ENCODE data around the gene TAS1R2.
"Not testable (repeated sequence)": the region's sequence is repeated elsewhere in the genome, so short reads cannot be mapped to it uniquely, and the experiment has no call there.

The TAS1R2 gene

GRCh38 chr1:18895317-18895716 is 35.9 kb upstream of the TAS1R2 start:
- DNase-seq (ENCODE audit: extremely low read depth, insufficient read length) = no peak
- no peaks in the 10 kb centered on the region for H3K27me3 ChIP-seq (replicated peaks; ENCODE audit: control insufficient read depth, insufficient read depth, low read length)
- H3K36me3 ChIP-seq (ENCODE audit: control insufficient read depth, insufficient read depth, low read length) = peaks cover 1% of the 10 kb centered on the region
- TF ChIP-seq, protein P1, sequence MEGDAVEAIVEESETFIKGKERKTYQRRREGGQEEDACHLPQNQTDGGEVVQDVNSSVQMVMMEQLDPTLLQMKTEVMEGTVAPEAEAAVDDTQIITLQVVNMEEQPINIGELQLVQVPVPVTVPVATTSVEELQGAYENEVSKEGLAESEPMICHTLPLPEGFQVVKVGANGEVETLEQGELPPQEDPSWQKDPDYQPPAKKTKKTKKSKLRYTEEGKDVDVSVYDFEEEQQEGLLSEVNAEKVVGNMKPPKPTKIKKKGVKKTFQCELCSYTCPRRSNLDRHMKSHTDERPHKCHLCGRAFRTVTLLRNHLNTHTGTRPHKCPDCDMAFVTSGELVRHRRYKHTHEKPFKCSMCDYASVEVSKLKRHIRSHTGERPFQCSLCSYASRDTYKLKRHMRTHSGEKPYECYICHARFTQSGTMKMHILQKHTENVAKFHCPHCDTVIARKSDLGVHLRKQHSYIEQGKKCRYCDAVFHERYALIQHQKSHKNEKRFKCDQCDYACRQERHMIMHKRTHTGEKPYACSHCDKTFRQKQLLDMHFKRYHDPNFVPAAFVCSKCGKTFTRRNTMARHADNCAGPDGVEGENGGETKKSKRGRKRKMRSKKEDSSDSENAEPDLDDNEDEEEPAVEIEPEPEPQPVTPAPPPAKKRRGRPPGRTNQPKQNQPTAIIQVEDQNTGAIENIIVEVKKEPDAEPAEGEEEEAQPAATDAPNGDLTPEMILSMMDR (IDR thresholded peaks at IDR 0.05; ENCODE audit: insufficient read depth, low read length, poor library complexity, severe bottlenecking) = no peak
- no peak overlapping the region for H3K4me3 ChIP-seq (replicated peaks; ENCODE audit: low read depth, low read length)

DNA sequence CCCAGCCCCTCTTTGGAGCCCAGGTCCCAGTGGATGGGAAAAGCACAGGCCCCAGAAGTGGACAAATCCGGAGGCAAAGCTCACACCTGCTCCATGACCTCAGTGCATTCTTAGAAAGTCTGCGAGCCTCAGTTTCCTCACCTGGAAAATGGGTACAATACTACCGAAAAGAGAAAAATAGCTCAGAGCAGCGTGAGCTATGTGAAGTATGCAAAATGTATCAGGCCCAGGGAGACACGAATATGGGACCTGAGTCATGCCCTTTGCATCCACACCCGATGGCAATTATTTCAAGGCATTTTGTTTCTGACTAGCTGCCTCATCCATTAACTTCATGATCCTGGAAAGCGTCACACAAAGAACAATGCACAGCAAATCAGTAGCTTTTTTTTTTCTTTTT is 33.7 kb upstream of the TAS1R2 start:
- H3K36me3 ChIP-seq (ENCODE audit: control insufficient read depth, insufficient read depth, low read length) = peaks cover 4% of the 10 kb centered on the region
- TF ChIP-seq, protein P1 (IDR thresholded peaks at IDR 0.05; ENCODE audit: insufficient read depth, low read length, poor library complexity, severe bottlenecking) = no peak
- no peak for DNase-seq (ENCODE audit: extremely low read depth, insufficient read length)
- no peaks in the 10 kb centered on the region for H3K27me3 ChIP-seq (replicated peaks; ENCODE audit: control insufficient read depth, insufficient read depth, low read length)
- no peak overlapping the region for H3K4me3 ChIP-seq (replicated peaks; ENCODE audit: low read depth, low read length)

- not testable (repeated sequence) for H3K27me3 ChIP-seq (replicated peaks; ENCODE audit: control insufficient read depth, insufficient read depth, low read length); DNase-seq (ENCODE audit: extremely low read depth, insufficient read length); H3K36me3 ChIP-seq (ENCODE audit: control insufficient read depth, insufficient read depth, low read length); H3K4me3 ChIP-seq (replicated peaks; ENCODE audit: low read depth, low read length)
Observed at GRCh38 chr1:18891858-18892257, 32.4 kb upstream of the TAS1R2 start.

GRCh38 chr1:18891426-18891780 is 31.9 kb upstream of the TAS1R2 start:
- Histone ChIP-seq H3K4me3 (replicated peaks; ENCODE audit: low read depth, low read length) (no peak overlapping the region), H3K27me3 (replicated peaks; ENCODE audit: control insufficient read depth, insufficient read depth, low read length) (no peaks in the 10 kb centered on the region)
- TF ChIP-seq, protein P1 (IDR thresholded peaks at IDR 0.05; ENCODE audit: insufficient read depth, low read length, poor library complexity, severe bottlenecking) = no peak

DNA sequence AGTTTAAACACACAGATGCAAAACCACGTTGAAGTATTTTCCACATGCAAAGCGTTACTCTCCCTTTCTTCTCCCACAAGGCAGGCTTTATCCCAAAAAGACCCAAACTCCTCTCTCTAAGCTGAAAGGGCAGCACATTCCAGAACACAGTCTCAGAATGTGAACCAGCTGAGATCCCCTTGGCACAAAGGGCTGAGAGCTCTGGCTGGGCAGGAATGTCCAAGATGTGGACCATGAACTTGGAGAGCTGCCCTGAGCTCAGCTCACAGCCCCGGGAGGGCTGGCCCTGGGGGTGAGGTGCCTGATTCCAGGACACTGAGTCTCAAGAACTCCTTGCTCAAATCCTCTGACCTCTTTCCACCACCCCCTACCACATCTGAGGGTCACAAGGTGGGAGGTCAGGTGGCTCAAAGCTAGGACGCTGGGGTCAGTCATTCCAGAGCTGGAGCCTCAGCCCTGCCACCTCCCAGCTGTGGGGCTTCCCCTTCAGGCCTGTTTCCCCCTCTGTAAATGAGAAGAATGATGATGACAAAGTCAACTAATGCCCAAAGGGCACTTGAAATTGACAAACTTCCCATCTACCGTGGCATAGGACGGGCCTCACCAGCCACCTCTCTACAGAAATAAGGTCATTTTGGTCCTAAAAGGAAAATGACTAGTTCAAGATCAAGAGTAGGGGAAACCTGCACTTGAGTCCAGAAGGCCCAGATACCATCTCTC is 31.4 kb upstream of the TAS1R2 start:
- Histone ChIP-seq H3K4me3 (replicated peaks; ENCODE audit: low read depth, low read length) (no peak overlapping the region), H3K27me3 (replicated peaks; ENCODE audit: control insufficient read depth, insufficient read depth, low read length) (no peaks in the 10 kb centered on the region), H3K36me3 (ENCODE audit: control insufficient read depth, insufficient read depth, low read length) (peaks cover 3% of the 10 kb centered on the region)
- TF ChIP-seq, protein P1 (IDR thresholded peaks at IDR 0.05; ENCODE audit: insufficient read depth, low read length, poor library complexity, severe bottlenecking) = no peak
- no peak for DNase-seq (ENCODE audit: extremely low read depth, insufficient read length)

More at GRCh38 chr1:18891426-18891780, 31.9 kb upstream of the TAS1R2 start:
- H3K36me3 ChIP-seq (ENCODE audit: control insufficient read depth, insufficient read depth, low read length) = peaks cover 3% of the 10 kb centered on the region
- no peak for DNase-seq (ENCODE audit: extremely low read depth, insufficient read length)

GRCh38 chr1:18886003-18886335 is 26.5 kb upstream of the TAS1R2 start:
- Histone ChIP-seq H3K4me3 (replicated peaks; ENCODE audit: low read depth, low read length) (no peak overlapping the region), H3K27me3 (replicated peaks; ENCODE audit: control insufficient read depth, insufficient read depth, low read length) (no peaks in the 10 kb centered on the region), H3K36me3 (ENCODE audit: control insufficient read depth, insufficient read depth, low read length) (peaks cover 11% of the 10 kb centered on the region)
- no peak for DNase-seq (ENCODE audit: extremely low read depth, insufficient read length)
- TF ChIP-seq, protein P1 (IDR thresholded peaks at IDR 0.05; ENCODE audit: insufficient read depth, low read length, poor library complexity, severe bottlenecking) = no peak

All from GM06990 (cell line).